ENCODE measurements around the gene MLEC. TPM values are rescaled to one million over a fixed set of nuclear protein-coding genes. Genes with fewer than 3 reads are reported as not detected.

The MLEC gene
- total RNA-seq, 1 donor from 2014 or later = 152 TPM

- peaks cover 25% of the 10 kb centered on the region for H3K4me1 Mint-ChIP-seq (ENCODE audit: low read depth, unreplicated experiment)
- H3K9me3 Mint-ChIP-seq (ENCODE audit: unreplicated experiment) = no peaks in the 10 kb centered on the region
- H3K9me3 ChIP-seq (ENCODE audit: insufficient read depth, low read depth, low read length) = no peaks in the 10 kb centered on the region
- peaks cover 3% of the 10 kb centered on the region for H3K36me3 Mint-ChIP-seq (ENCODE audit: low read depth, unreplicated experiment)
- peak overlapping the region; percentile 35 for H3K27ac Mint-ChIP-seq (ENCODE audit: unreplicated experiment)
- H3K27me3 ChIP-seq (ENCODE audit: insufficient read depth, low read length) = no peaks in the 10 kb centered on the region
- H3K27me3 Mint-ChIP-seq (ENCODE audit: low read depth, unreplicated experiment) = no peaks in the 10 kb centered on the region
- H3K9ac ChIP-seq (ENCODE audit: low read length) = peak overlapping the region; percentile 88
- H3K36me3 ChIP-seq (ENCODE audit: insufficient read depth, low read length) = peaks cover 2% of the 10 kb centered on the region
- H3K4me1 ChIP-seq (ENCODE audit: insufficient read depth, low read length) = peaks cover 13% of the 10 kb centered on the region
- TF ChIP-seq EZH2 (IDR thresholded peaks at IDR 0.05; ENCODE audit: insufficient read depth, low read length) = no peak
- TF ChIP-seq, protein P1, sequence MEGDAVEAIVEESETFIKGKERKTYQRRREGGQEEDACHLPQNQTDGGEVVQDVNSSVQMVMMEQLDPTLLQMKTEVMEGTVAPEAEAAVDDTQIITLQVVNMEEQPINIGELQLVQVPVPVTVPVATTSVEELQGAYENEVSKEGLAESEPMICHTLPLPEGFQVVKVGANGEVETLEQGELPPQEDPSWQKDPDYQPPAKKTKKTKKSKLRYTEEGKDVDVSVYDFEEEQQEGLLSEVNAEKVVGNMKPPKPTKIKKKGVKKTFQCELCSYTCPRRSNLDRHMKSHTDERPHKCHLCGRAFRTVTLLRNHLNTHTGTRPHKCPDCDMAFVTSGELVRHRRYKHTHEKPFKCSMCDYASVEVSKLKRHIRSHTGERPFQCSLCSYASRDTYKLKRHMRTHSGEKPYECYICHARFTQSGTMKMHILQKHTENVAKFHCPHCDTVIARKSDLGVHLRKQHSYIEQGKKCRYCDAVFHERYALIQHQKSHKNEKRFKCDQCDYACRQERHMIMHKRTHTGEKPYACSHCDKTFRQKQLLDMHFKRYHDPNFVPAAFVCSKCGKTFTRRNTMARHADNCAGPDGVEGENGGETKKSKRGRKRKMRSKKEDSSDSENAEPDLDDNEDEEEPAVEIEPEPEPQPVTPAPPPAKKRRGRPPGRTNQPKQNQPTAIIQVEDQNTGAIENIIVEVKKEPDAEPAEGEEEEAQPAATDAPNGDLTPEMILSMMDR (IDR thresholded peaks at IDR 0.05; ENCODE audit: insufficient read depth, low read depth, low read length) = no peak
- peak overlapping the region; percentile 75 for H3K4me3 ChIP-seq (ENCODE audit: insufficient read depth, low read depth, low read length)
- peaks cover 65% of the 10 kb centered on the region for H3K79me2 ChIP-seq (ENCODE audit: insufficient read depth, low read length)
- peak overlapping the region; percentile 92 for H3K4me2 ChIP-seq (ENCODE audit: low read length)
- peak overlapping the region; percentile 95 for H3K4me3 Mint-ChIP-seq (ENCODE audit: unreplicated experiment)
- no peak for FAIRE-seq
- no peak overlapping the region for H2AFZ ChIP-seq (ENCODE audit: low read depth, low read length)
- no peak overlapping the region for H3K27ac ChIP-seq (ENCODE audit: low read depth, low read length)
- DNase-seq (ENCODE audit: low read depth) = peak; percentile 27
- H4K20me1 ChIP-seq (ENCODE audit: insufficient read depth, low read length) = peaks cover 61% of the 10 kb centered on the region
Observed at GRCh38 chr12:120688527-120689071, 1.6 kb downstream of the MLEC start.

- H3K27ac ChIP-seq (ENCODE audit: low read depth, low read length) = no peak overlapping the region
- H4K20me1 ChIP-seq (ENCODE audit: insufficient read depth, low read length) = peaks cover 70% of the 10 kb centered on the region
- no peak for TF ChIP-seq EZH2 (IDR thresholded peaks at IDR 0.05; ENCODE audit: insufficient read depth, low read length)
- H3K4me3 ChIP-seq (ENCODE audit: insufficient read depth, low read depth, low read length) = peak overlapping the region; percentile 75
- H2AFZ ChIP-seq (ENCODE audit: low read depth, low read length) = no peak overlapping the region
- peaks cover 6% of the 10 kb centered on the region for H3K36me3 ChIP-seq (ENCODE audit: insufficient read depth, low read length)
- no peaks in the 10 kb centered on the region for H3K9me3 ChIP-seq (ENCODE audit: insufficient read depth, low read depth, low read length)
- H3K27me3 ChIP-seq (ENCODE audit: insufficient read depth, low read length) = no peaks in the 10 kb centered on the region
- peak overlapping the region; percentile 95 for H3K4me3 Mint-ChIP-seq (ENCODE audit: unreplicated experiment)
- peak overlapping the region; percentile 92 for H3K4me2 ChIP-seq (ENCODE audit: low read length)
- no peak overlapping the region for H3K27ac Mint-ChIP-seq (ENCODE audit: unreplicated experiment)
- H3K4me1 ChIP-seq (ENCODE audit: insufficient read depth, low read length) = peaks cover 13% of the 10 kb centered on the region
- H3K4me1 Mint-ChIP-seq (ENCODE audit: low read depth, unreplicated experiment) = peaks cover 25% of the 10 kb centered on the region
- no peaks in the 10 kb centered on the region for H3K27me3 Mint-ChIP-seq (ENCODE audit: low read depth, unreplicated experiment)
- H3K79me2 ChIP-seq (ENCODE audit: insufficient read depth, low read length) = peaks cover 75% of the 10 kb centered on the region
- no peaks in the 10 kb centered on the region for H3K9me3 Mint-ChIP-seq (ENCODE audit: unreplicated experiment)
- H3K36me3 Mint-ChIP-seq (ENCODE audit: low read depth, unreplicated experiment) = peaks cover 7% of the 10 kb centered on the region
- peak; percentile 20 for DNase-seq (ENCODE audit: low read depth)
- FAIRE-seq = no peak
- peak overlapping the region; percentile 88 for H3K9ac ChIP-seq (ENCODE audit: low read length)
Observed at GRCh38 chr12:120689397-120690082, 2.6 kb downstream of the MLEC start.

DNA sequence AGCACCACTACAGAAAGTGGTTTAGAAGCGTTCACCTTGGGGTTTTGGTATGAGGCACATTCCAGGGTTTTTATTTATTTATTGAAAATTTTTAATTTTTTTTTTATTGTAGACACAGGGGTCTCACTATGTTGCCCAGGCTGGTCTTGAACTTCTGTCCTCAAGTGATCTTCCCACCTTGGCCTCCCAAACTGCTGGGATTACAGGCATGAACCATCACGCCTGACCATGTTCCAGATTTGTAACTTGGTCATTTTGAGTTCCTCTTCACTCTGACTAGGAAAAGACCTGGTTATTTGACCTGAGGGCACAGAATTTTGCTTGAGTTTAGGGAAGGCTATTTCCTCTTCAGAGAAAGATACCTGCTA, 3.1 kb downstream of the MLEC start:
- no peak overlapping the region for H3K4me3 Mint-ChIP-seq (ENCODE audit: unreplicated experiment)
- no peaks in the 10 kb centered on the region for H3K27me3 Mint-ChIP-seq (ENCODE audit: low read depth, unreplicated experiment)
- Histone ChIP-seq H3K4me2 (ENCODE audit: low read length) (peak overlapping the region; percentile 92), H3K27ac (ENCODE audit: low read depth, low read length) (no peak overlapping the region), H4K20me1 (ENCODE audit: insufficient read depth, low read length) (peaks cover 75% of the 10 kb centered on the region), H3K79me2 (ENCODE audit: insufficient read depth, low read length) (peaks cover 77% of the 10 kb centered on the region), H3K36me3 (ENCODE audit: insufficient read depth, low read length) (peaks cover 11% of the 10 kb centered on the region), H3K4me3 (ENCODE audit: insufficient read depth, low read depth, low read length) (no peak overlapping the region), H3K9me3 (ENCODE audit: insufficient read depth, low read depth, low read length) (no peaks in the 10 kb centered on the region), H3K4me1 (ENCODE audit: insufficient read depth, low read length) (peaks cover 13% of the 10 kb centered on the region), H3K27me3 (ENCODE audit: insufficient read depth, low read length) (no peaks in the 10 kb centered on the region), H3K9ac (ENCODE audit: low read length) (no peak overlapping the region), H2AFZ (ENCODE audit: low read depth, low read length) (no peak overlapping the region)
- H3K9me3 Mint-ChIP-seq (ENCODE audit: unreplicated experiment) = no peaks in the 10 kb centered on the region
- DNase-seq (ENCODE audit: low read depth) = no peak
- no peak for FAIRE-seq
- no peak overlapping the region for H3K27ac Mint-ChIP-seq (ENCODE audit: unreplicated experiment)
- peaks cover 25% of the 10 kb centered on the region for H3K4me1 Mint-ChIP-seq (ENCODE audit: low read depth, unreplicated experiment)
- no peak for TF ChIP-seq EZH2 (IDR thresholded peaks at IDR 0.05; ENCODE audit: insufficient read depth, low read length)
- TF ChIP-seq, protein P1 (IDR thresholded peaks at IDR 0.05; ENCODE audit: insufficient read depth, low read depth, low read length) = no peak
- H3K36me3 Mint-ChIP-seq (ENCODE audit: low read depth, unreplicated experiment) = peaks cover 11% of the 10 kb centered on the region
